Mesenchymal stem cell (in vitro differentiated cells and primary cell): ENCODE results near the gene PAPLN.
A peak's percentile ranks its signal among the peaks of the same experiment; 100 is the strongest.

ENCODE experiments used
- DNase-seq: peaks from one replicate; pipeline ENCODE4 v3.0.0-alpha.2; 2013
- H2AFZ ChIP-seq: one replicate; pipeline ENCODE4 v1.6.1; 2013; ENCODE audit warnings: low read depth, mild to moderate bottlenecking, control low read depth, inconsistent platforms, low read length, moderate library complexity
- H2AK5ac ChIP-seq: 2 replicates; pipeline ENCODE4 v1.6.1; 2013; ENCODE audit warnings: low read length, moderate library complexity, mild to moderate bottlenecking, inconsistent platforms; ENCODE audit not compliant: severe bottlenecking
- H2BK120ac ChIP-seq: one replicate; pipeline ENCODE4 v1.6.1; 2013; ENCODE audit warnings: low read depth, mild to moderate bottlenecking, inconsistent platforms, low read length, moderate library complexity
- H2BK12ac ChIP-seq, 2 experiments: one replicate each; pipeline ENCODE4 v1.6.1; 2013; ENCODE audit warnings: inconsistent platforms in 2 of 2, low read length in 2 of 2, mild to moderate bottlenecking in 2 of 2, moderate library complexity in 2 of 2, control low read depth in 1 of 2
- H2BK15ac ChIP-seq: one replicate; pipeline ENCODE4 v1.6.1; 2013; ENCODE audit warnings: mild to moderate bottlenecking, low read depth, inconsistent platforms; ENCODE audit not compliant: poor library complexity, severe bottlenecking
- H2BK5ac ChIP-seq: 2 replicates; pipeline ENCODE4 v1.6.1; 2013; ENCODE audit warnings: low read depth, mild to moderate bottlenecking, low read length, control low read depth, inconsistent platforms; ENCODE audit not compliant: poor library complexity, severe bottlenecking
- H3K14ac ChIP-seq, 2 experiments: one replicate each; pipeline ENCODE4 v1.6.1; 2013; ENCODE audit warnings: inconsistent platforms in 2 of 2, low read length in 2 of 2, control low read depth in 1 of 2, mild to moderate bottlenecking in 1 of 2, moderate library complexity in 1 of 2
- H3K18ac ChIP-seq, 2 experiments: one replicate each; pipeline ENCODE4 v1.6.1; 2013; ENCODE audit warnings: inconsistent platforms in 2 of 2, low read length in 2 of 2, control low read depth in 1 of 2, low read depth in 1 of 2, mild to moderate bottlenecking in 1 of 2
- H3K23ac ChIP-seq, 2 experiments: one replicate each; pipeline ENCODE4 v1.6.1; 2013; ENCODE audit warnings: inconsistent platforms in 2 of 2, low read length in 2 of 2, mild to moderate bottlenecking in 2 of 2, moderate library complexity in 2 of 2, control low read depth in 1 of 2
- H3K27ac ChIP-seq: 2 replicates; pipeline ENCODE4 v1.5.1; 2013; ENCODE audit warnings: mild to moderate bottlenecking, moderate library complexity, low read length, control low read depth, inconsistent platforms; ENCODE audit not compliant: poor library complexity, severe bottlenecking
- H3K27me3 ChIP-seq, 2 experiments: 2 replicates each; pipeline versions ENCODE4 v1.6.1 to v1.7.0; 2013; ENCODE audit warnings: low read length in 2 of 2, mild to moderate bottlenecking in 2 of 2, moderate library complexity in 2 of 2, control low read depth in 1 of 2, inconsistent platforms in 1 of 2; ENCODE audit not compliant: control insufficient read depth in 1 of 2, insufficient read depth in 1 of 2
- H3K36me3 ChIP-seq, 2 experiments: 2 replicates each; pipeline versions ENCODE4 v1.6.1 to v1.7.0; 2013; ENCODE audit warnings: low read length in 2 of 2, control low read depth in 1 of 2, inconsistent platforms in 1 of 2, low read depth in 1 of 2, mild to moderate bottlenecking in 1 of 2; ENCODE audit not compliant: insufficient read depth in 2 of 2, control insufficient read depth in 1 of 2
- H3K4ac ChIP-seq, 2 experiments: one replicate each; pipeline ENCODE4 v1.6.1; 2013; ENCODE audit warnings: inconsistent platforms in 2 of 2, low read length in 2 of 2, mild to moderate bottlenecking in 2 of 2, moderate library complexity in 2 of 2, control low read depth in 1 of 2, low read depth in 1 of 2
- H3K4me1 ChIP-seq: 2 replicates; pipeline ENCODE4 v1.6.1; 2013; ENCODE audit warnings: low read depth, low read length, control low read depth; ENCODE audit not compliant: control insufficient read depth, insufficient read depth
- H3K4me2 ChIP-seq: 2 replicates; pipeline ENCODE4 v1.6.1; 2013; ENCODE audit warnings: low read length, mild to moderate bottlenecking, inconsistent platforms; ENCODE audit not compliant: poor library complexity, severe bottlenecking
- H3K4me3 ChIP-seq, 2 experiments: 2 replicates each; pipeline versions ENCODE4 v1.5.1 to v1.7.0; 2013; ENCODE audit warnings: low read length in 2 of 2, mild to moderate bottlenecking in 2 of 2, control low read depth in 1 of 2, low read depth in 1 of 2; ENCODE audit not compliant: insufficient read depth in 1 of 2
- H3K79me1 ChIP-seq: replicated peaks from 2 replicates; pipeline ENCODE4 v1.6.1; 2013; ENCODE audit warnings: mild to moderate bottlenecking, control low read depth, low read length, inconsistent platforms; ENCODE audit not compliant: poor library complexity, severe bottlenecking
- H3K9ac ChIP-seq: 2 replicates; pipeline ENCODE4 v1.7.0; 2013; ENCODE audit warnings: mild to moderate bottlenecking, low read length, moderate library complexity
- H3K9me3 ChIP-seq: 2 replicates; pipeline ENCODE4 v1.7.0; 2013; ENCODE audit warnings: mild to moderate bottlenecking, low read length; ENCODE audit not compliant: control insufficient read depth
- H4K8ac ChIP-seq: one replicate; pipeline ENCODE4 v1.6.1; 2013; ENCODE audit warnings: inconsistent platforms, mild to moderate bottlenecking, low read length, moderate library complexity
- H4K91ac ChIP-seq: one replicate; pipeline ENCODE4 v1.6.1; 2013; ENCODE audit warnings: mild to moderate bottlenecking, low read length, inconsistent platforms
- WGBS: methylation state at CpG from one replicate; pipeline ENCODE4 v1.1.7; 2013; ENCODE audit warnings: mixed read lengths; 5-methylcytosine and 5-hydroxymethylcytosine counted together

The PAPLN gene

DNA sequence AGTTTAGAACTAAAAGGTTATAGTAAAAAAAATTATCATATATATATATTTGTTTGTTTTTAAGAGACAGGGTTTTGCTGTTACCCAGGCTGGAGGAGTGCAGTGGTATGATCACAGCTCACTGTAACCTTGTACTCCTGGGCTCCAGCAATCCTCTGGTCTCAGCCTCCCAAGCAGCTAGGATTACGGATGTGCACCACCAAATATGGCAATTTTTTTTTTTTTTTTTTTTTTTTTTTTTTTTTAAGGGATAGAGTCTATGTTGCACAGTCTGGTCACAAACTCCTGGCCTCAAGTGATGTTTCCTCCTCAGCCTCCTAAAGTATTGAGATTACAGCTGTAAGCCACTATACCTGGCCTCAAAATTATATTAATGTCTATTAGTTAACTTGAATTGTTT lies 48.7 kb downstream of the PAPLN start:
- no CpG with 5 or more reads among the region's 1 CpG for WGBS
- H4K91ac ChIP-seq = no peak overlapping the region
- no peak overlapping the region for H3K27ac ChIP-seq
- peaks cover 10 to 94% of the 10 kb centered on the region in 2 experiments for H3K36me3 ChIP-seq
- H3K14ac ChIP-seq = no peak overlapping the region
- H2BK5ac ChIP-seq = no peak overlapping the region
- peaks cover 2% of the 10 kb centered on the region for H3K79me1 ChIP-seq
- H4K8ac ChIP-seq = no peak overlapping the region
- H2AFZ ChIP-seq = no peak overlapping the region
- H3K4ac ChIP-seq = no peak overlapping the region
- no peaks in the 10 kb centered on the region for H3K27me3 ChIP-seq
- H2BK15ac ChIP-seq = no peak overlapping the region
- H3K4me1 ChIP-seq = no peaks in the 10 kb centered on the region
- no peak overlapping the region for H2BK12ac ChIP-seq
- no peak overlapping the region for H2BK120ac ChIP-seq
- H2AK5ac ChIP-seq = no peak overlapping the region
- no peak overlapping the region for H3K4me3 ChIP-seq
- H3K18ac ChIP-seq = no peak overlapping the region
- no peak overlapping the region for H3K9ac ChIP-seq
- H3K4me2 ChIP-seq = no peak overlapping the region
- no peak overlapping the region for H3K23ac ChIP-seq
- H3K9me3 ChIP-seq = no peaks in the 10 kb centered on the region
- DNase-seq = no peak

DNA sequence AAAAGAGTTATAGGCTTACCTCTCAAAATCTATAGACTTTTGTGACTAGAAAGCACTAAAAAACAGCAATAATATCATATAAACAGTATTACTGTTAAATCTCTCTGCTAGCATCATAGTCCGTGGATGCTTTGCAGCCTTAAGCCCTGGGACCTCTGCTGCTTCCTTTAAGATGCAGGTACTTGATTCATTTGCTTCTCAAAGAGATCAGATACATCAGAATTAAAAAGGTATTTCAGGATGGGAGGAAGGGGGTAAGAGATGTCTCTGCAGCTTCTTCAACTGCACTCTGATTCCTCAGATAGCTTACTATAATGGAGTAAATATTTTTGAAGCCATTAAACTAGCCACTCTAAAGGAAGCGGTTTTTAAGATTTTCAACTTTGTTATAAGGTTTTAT lies 49.3 kb downstream of the PAPLN start:
- Histone ChIP-seq H3K4me2 (no peak overlapping the region), H2BK15ac (no peak overlapping the region), H2AK5ac (no peak overlapping the region), H4K8ac (no peak overlapping the region), H3K4me3 (no peak overlapping the region), H3K9me3 (no peaks in the 10 kb centered on the region), H2BK12ac (no peak overlapping the region), H3K18ac (no peak overlapping the region), H2AFZ (no peak overlapping the region), H3K9ac (peak overlapping the region; percentile 9), H3K27me3 (no peaks in the 10 kb centered on the region), H4K91ac (no peak overlapping the region), H3K4ac (no peak overlapping the region), H3K14ac (no peak overlapping the region), H3K79me1 (peaks cover 2% of the 10 kb centered on the region), H2BK5ac (no peak overlapping the region), H3K36me3 (peaks cover 10 to 92% of the 10 kb centered on the region in 2 experiments), H3K4me1 (no peaks in the 10 kb centered on the region), H3K23ac (no peak overlapping the region), H3K27ac (no peak overlapping the region), H2BK120ac (no peak overlapping the region)
- 100% methylated on average over 1 of the region's 2 CpGs for WGBS
- no peak for DNase-seq

GRCh38 chr14:73287071-73287470 lies 49.8 kb downstream of the PAPLN start:
- Histone ChIP-seq H4K91ac (no peak overlapping the region), H3K4me3 (no peak overlapping the region), H3K18ac (no peak overlapping the region), H3K27me3 (no peaks in the 10 kb centered on the region), H3K36me3 (peaks cover 12 to 90% of the 10 kb centered on the region in 2 experiments), H4K8ac (no peak overlapping the region), H3K23ac (no peak overlapping the region), H2BK5ac (no peak overlapping the region), H3K27ac (no peak overlapping the region), H2AFZ (no peak overlapping the region), H3K4me1 (no peaks in the 10 kb centered on the region), H3K4me2 (no peak overlapping the region), H2BK120ac (no peak overlapping the region), H3K4ac (no peak overlapping the region), H3K14ac (no peak overlapping the region), H2BK12ac (no peak overlapping the region), H3K9ac (no peak overlapping the region), H3K9me3 (no peaks in the 10 kb centered on the region), H2BK15ac (no peak overlapping the region), H2AK5ac (no peak overlapping the region), H3K79me1 (peaks cover 2% of the 10 kb centered on the region)
- WGBS = 94% methylated on average over 5 of the region's 5 CpGs
- DNase-seq = no peak

GRCh38 chr14:73289308-73289707 lies 52.0 kb downstream of the PAPLN start:
- no peaks in the 10 kb centered on the region for H3K4me1 ChIP-seq
- H3K79me1 ChIP-seq = peaks cover 2% of the 10 kb centered on the region
- H2AFZ ChIP-seq = no peak overlapping the region
- H3K4me2 ChIP-seq = no peak overlapping the region
- H3K23ac ChIP-seq = no peak overlapping the region
- H3K14ac ChIP-seq = no peak overlapping the region
- H3K9ac ChIP-seq = peak overlapping the region; percentile 19
- H3K9me3 ChIP-seq = no peaks in the 10 kb centered on the region
- no peak overlapping the region for H2BK5ac ChIP-seq
- WGBS = 75% methylated on average over 1 of the region's 3 CpGs
- H2BK12ac ChIP-seq = no peak overlapping the region
- no peak overlapping the region for H2AK5ac ChIP-seq
- no peak overlapping the region for H3K4me3 ChIP-seq
- H2BK120ac ChIP-seq = no peak overlapping the region
- no peak overlapping the region for H2BK15ac ChIP-seq
- H4K91ac ChIP-seq = no peak overlapping the region
- H4K8ac ChIP-seq = no peak overlapping the region
- peaks cover 7 to 88% of the 10 kb centered on the region in 2 experiments for H3K36me3 ChIP-seq
- no peak overlapping the region for H3K18ac ChIP-seq
- no peaks in the 10 kb centered on the region for H3K27me3 ChIP-seq
- H3K27ac ChIP-seq = no peak overlapping the region
- no peak overlapping the region for H3K4ac ChIP-seq
- DNase-seq = no peak
